SU-DHL-6 (cell line): ENCODE measurements around the gene EHBP1.

Experiments used
- H2AFZ ChIP-seq: fragments of 200-600 bp; sonication (generic); 2 replicates; pipeline ENCODE4 v1.6.1; 2014; ENCODE audit warnings: low read depth, mild to moderate bottlenecking, moderate library complexity, mixed read lengths, antibody characterized with exemption, low read length; ENCODE audit not compliant: severe bottlenecking
- H3F3A ChIP-seq: fragments of 200-600 bp; shearing (Covaris generic); 2 replicates; pipeline ENCODE4 v1.6.0; 2016; ENCODE audit warnings: antibody characterized with exemption, mild to moderate bottlenecking; ENCODE audit not compliant: insufficient read depth
- H3K27ac ChIP-seq: fragments of 200-600 bp; sonication (generic); 2 replicates; pipeline ENCODE4 v1.5.1; 2016; ENCODE audit warnings: low read depth, mild to moderate bottlenecking, low read length, moderate library complexity, mixed read lengths
- H3K27me3 ChIP-seq: fragments of 200-600 bp; sonication (generic), shearing (Covaris generic); 2 replicates; pipeline ENCODE4 v1.6.0; 2014; ENCODE audit warnings: mild to moderate bottlenecking, low read length
- H3K36me3 ChIP-seq: fragments of 200-600 bp; sonication (generic); 2 replicates; pipeline ENCODE4 v1.6.1; 2014; ENCODE audit warnings: mild to moderate bottlenecking, low read length, mixed read lengths
- H3K4me2 ChIP-seq: fragments of 300-600, 200-600 bp; shearing (Covaris generic), sonication (generic); 2 replicates; pipeline ENCODE4 v1.6.0; 2014; ENCODE audit warnings: low read length, low read depth, mild to moderate bottlenecking; ENCODE audit not compliant: poor library complexity, severe bottlenecking
- H3K4me3 ChIP-seq: fragments of 200-600 bp; sonication (generic); 2 replicates; pipeline ENCODE4 v1.5.1; 2014; ENCODE audit warnings: antibody characterized with exemption, low read length, mild to moderate bottlenecking, mixed read lengths; ENCODE audit not compliant: insufficient read depth, poor library complexity, severe bottlenecking
- H3K79me2 ChIP-seq: fragments of 200-600 bp; sonication (generic); 2 replicates; pipeline ENCODE4 v1.6.1; 2014; ENCODE audit warnings: mild to moderate bottlenecking, low read length, moderate library complexity; ENCODE audit not compliant: insufficient read depth
- H3K9ac ChIP-seq: fragments of 200-600 bp; sonication (generic); 2 replicates; pipeline ENCODE4 v1.7.0; 2014; ENCODE audit warnings: mild to moderate bottlenecking, low read length
- H3K9me2 ChIP-seq: fragments of 200-600 bp; sonication (generic); replicated peaks from 2 replicates; pipeline ENCODE4 v1.6.1; 2014; ENCODE audit warnings: low read length; ENCODE audit not compliant: insufficient read depth
- H3K9me3 ChIP-seq: fragments of 200-600 bp; sonication (generic); 2 replicates; pipeline ENCODE4 v1.6.1; 2014; ENCODE audit warnings: low read length, mixed read lengths; ENCODE audit not compliant: insufficient read depth
- H4K20me1 ChIP-seq: fragments of 200-600 bp; sonication (generic); 2 replicates; pipeline ENCODE4 v1.6.1; 2014; ENCODE audit warnings: low read depth, mild to moderate bottlenecking, antibody characterized with exemption, low read length, moderate library complexity, mixed read lengths
- CTCF ChIP-seq: fragments of 200-600 bp; sonication (generic); IDR thresholded peaks from one replicate; pipeline ENCODE4 v1.5.1; 2017; ENCODE audit warnings: antibody characterized with exemption, mild to moderate bottlenecking, low read length, moderate library complexity; ENCODE audit not compliant: insufficient read depth, poor library complexity, severe bottlenecking
- EZH2phosphoT487 ChIP-seq: fragments of 200-600 bp; sonication (generic), shearing (Covaris generic); conservative IDR thresholded peaks from 2 replicates; pipeline ENCODE4 v1.6.1; 2018; ENCODE audit warnings: mild to moderate bottlenecking, antibody characterized with exemption, low read length, moderate library complexity, mixed read lengths

EHBP1 gene

GRCh38 chr2:62933398-62933917 is 227.9 kb downstream of the EHBP1 start:
- Histone ChIP-seq H3K9me2 (no peaks in the 10 kb centered on the region), H2AFZ (no peak overlapping the region), H3K9me3 (no peaks in the 10 kb centered on the region), H3K27me3 (no peaks in the 10 kb centered on the region), H3K79me2 (no peaks in the 10 kb centered on the region), H3K9ac (no peak overlapping the region), H3K36me3 (no peaks in the 10 kb centered on the region), H3K27ac (no peak overlapping the region), H3F3A (no peaks in the 10 kb centered on the region), H4K20me1 (no peaks in the 10 kb centered on the region), H3K4me3 (no peak overlapping the region), H3K4me2 (no peak overlapping the region)
- TF ChIP-seq CTCF: no peak
- no peak for TF ChIP-seq EZH2phosphoT487

GRCh38 chr2:62934517-62934916 is 229.0 kb downstream of the EHBP1 start:
- no peak overlapping the region for H3K27ac ChIP-seq
- H3K9ac ChIP-seq: no peak overlapping the region
- no peaks in the 10 kb centered on the region for H3F3A ChIP-seq
- no peaks in the 10 kb centered on the region for H3K79me2 ChIP-seq
- H3K27me3 ChIP-seq: no peaks in the 10 kb centered on the region
- no peak overlapping the region for H3K4me2 ChIP-seq
- no peak overlapping the region for H3K4me3 ChIP-seq
- no peak for TF ChIP-seq EZH2phosphoT487
- no peak for TF ChIP-seq CTCF
- H2AFZ ChIP-seq: no peak overlapping the region
- no peaks in the 10 kb centered on the region for H3K9me2 ChIP-seq
- H3K9me3 ChIP-seq: no peaks in the 10 kb centered on the region
- H4K20me1 ChIP-seq: no peaks in the 10 kb centered on the region
- no peaks in the 10 kb centered on the region for H3K36me3 ChIP-seq

- Histone ChIP-seq H3K27me3 (no peaks in the 10 kb centered on the region), H3K4me3 (no peak overlapping the region), H3K9me2 (no peaks in the 10 kb centered on the region), H2AFZ (no peak overlapping the region), H4K20me1 (no peaks in the 10 kb centered on the region), H3K4me2 (no peak overlapping the region), H3K9me3 (no peaks in the 10 kb centered on the region), H3K36me3 (no peaks in the 10 kb centered on the region), H3F3A (no peaks in the 10 kb centered on the region), H3K9ac (no peak overlapping the region), H3K79me2 (no peaks in the 10 kb centered on the region), H3K27ac (no peak overlapping the region)
- TF ChIP-seq CTCF: no peak
- TF ChIP-seq EZH2phosphoT487: no peak
Measured at GRCh38 chr2:62938126-62938525, 232.6 kb downstream of the EHBP1 start.
